Breast epithelium (tissue), 3 donors: ENCODE data around the gene ACBD3.

Source experiments
- CTCF ChIP-seq, 3 donors: fragments of 450-650 bp; IDR thresholded peaks; one replicate each; pipeline ENCODE4 v1.5.1; 2016 to 2017; ENCODE audit warnings: antibody characterized with exemption in 3 of 3, mild to moderate bottlenecking in 3 of 3, moderate library complexity in 3 of 3
- POLR2A ChIP-seq: fragments of 450-650 bp; IDR thresholded peaks from one replicate; pipeline ENCODE4 v1.6.1; 2016; ENCODE audit warnings: antibody characterized with exemption, mild to moderate bottlenecking, moderate library complexity
- POLR2AphosphoS5 ChIP-seq, 3 donors: sonication (generic); formaldehyde crosslinking; IDR thresholded peaks; one replicate each; pipeline ENCODE4 v1.6.1; 2017; ENCODE audit warnings: antibody characterized with exemption in 3 of 3

- TF ChIP-seq CTCF (IDR thresholded peaks at IDR 0.05) (no peak), POLR2AphosphoS5 (IDR thresholded peaks at IDR 0.05) (no peak), POLR2A (no peak)
Measured at GRCh38 chr1:226149806-226150205, 36.7 kb downstream of the ACBD3 start.
